ENCODE measurements around the gene PERM1. TPM values are rescaled to one million over a fixed set of nuclear protein-coding genes. Genes with fewer than 3 reads are reported as not detected.

Gene PERM1
- total and polyA plus RNA-seq, 9 of the 15 experiments (the other 6 are each of a cell fraction or from before 2014, with no cell fraction given), result not detected

GRCh38 chr1:939511-940106 is 42.3 kb downstream of the PERM1 start (continued):
- TF ChIP-seq ZNF644 (tag; IDR thresholded peaks at IDR 0.05; ENCODE audit: low read depth), result no peak
- TF ChIP-seq YY1 (IDR thresholded peaks at IDR 0.05; ENCODE audit: borderline replicate concordance in 1 of 3, control insufficient read depth in 1 of 3, extremely low read depth in 1 of 3, insufficient read depth in 3 of 3, insufficient read length in 1 of 3, insufficient replicate concordance in 2 of 3, low read depth in 1 of 3, low read length in 2 of 3), result peak in 2 of 3 experiments; percentile 4 to 9
- TF ChIP-seq CBFB (CRISPR knock-in tag; IDR thresholded peaks at IDR 0.05), result peak; percentile 51; the same call in 1 of the 2 replicates
- TF ChIP-seq ZBTB7A (IDR thresholded peaks at IDR 0.05; ENCODE audit: borderline replicate concordance, control insufficient read depth, low read depth, low read length), result no peak; the same call in 1 of the 2 replicates
- TF ChIP-seq ARHGAP35 (IDR thresholded peaks at IDR 0.05; ENCODE audit: partially characterized antibody), result no peak

GRCh38 chr1:938711-939489 is 43.0 kb downstream of the PERM1 start:
- H2AFZ ChIP-seq (ENCODE audit: low read depth, low read length), result peak overlapping the region; percentile 40
- POLR2A ChIA-PET, result interaction anchor here (0.5 to 1.7 kb wide), 12 partner anchors 7 to 50 kb away, joined by 3 to 7 read pairs (median 4); partner anchors contain the start of gene PLEKHN1
- intact Hi-C loops (cut with micrococcal nuclease) (no loop called here), in situ Hi-C loops (cut with MboI) (no loop called here)
- ATAC-seq, result peak; percentile 64
- 32% methylated on average over 28 of the region's 30 CpGs for WGBS (ENCODE audit: insufficient coverage, low coverage, missing lambda C conversion rate)
- no peak overlapping the region for H3K4me2 ChIP-seq (ENCODE audit: insufficient read depth, low read length)
- no TSS peak for BruUV-seq (replicated peaks)
- H3K9me1 ChIP-seq (ENCODE audit: control insufficient read depth, insufficient read depth, low read length), result no peaks in the 10 kb centered on the region
- CTCF ChIA-PET (ENCODE audit: low intra/inter-chr PET ratio), result interaction anchor here (0.7 to 1.5 kb wide), 3 partner anchors 33 to 50 kb away, joined by 3 to 12 read pairs (median 3); no protein-coding TSS in a partner anchor
- peak; percentile 65 for FAIRE-seq
- peak; percentile 69 to 82 (median 70) for DNase-seq (ENCODE audit: extremely low read depth in 1 of 4, low spot score in 3 of 4)
- peaks cover 28 to 89% of the 10 kb centered on the region in 2 experiments for H3K4me1 ChIP-seq (replicated peaks in 1 of 2; ENCODE audit: control insufficient read depth in 2 of 2, insufficient read depth in 2 of 2, low read length in 2 of 2)
- no peaks in the 10 kb centered on the region for H3K9me3 ChIP-seq (replicated peaks; ENCODE audit: control insufficient read depth, insufficient read depth, low read depth, low read length)
- H4K20me1 ChIP-seq (replicated peaks; ENCODE audit: control insufficient read depth, insufficient read depth, low read length), result peaks cover 20% of the 10 kb centered on the region; the same call in 1 of the 2 replicates
- H3K36me3 ChIP-seq (ENCODE audit: control insufficient read depth, insufficient read depth, low read length), result peaks cover 3% of the 10 kb centered on the region; the same call in 1 of the 3 replicates
- peaks cover 11 to 20% of the 10 kb centered on the region in 2 experiments; a peak in 4 of 5 replicates for H3K27me3 ChIP-seq (ENCODE audit: control insufficient read depth in 2 of 2, insufficient read depth in 2 of 2, low read length in 2 of 2)
- no peak overlapping the region for H3K27ac ChIP-seq (ENCODE audit: extremely low read depth, low read depth, low read length)
- peak overlapping the region in 1 of 2 experiments; percentile 65; a peak in 2 of 4 replicates for H3K9ac ChIP-seq (ENCODE audit: insufficient read depth in 1 of 2, low read depth in 2 of 2, low read length in 2 of 2)
- no peak overlapping the region for H3K4me3 ChIP-seq
- H3K79me2 ChIP-seq (ENCODE audit: control insufficient read depth, insufficient read depth, low read length), result no peaks in the 10 kb centered on the region
- TF ChIP-seq ZNF707 (CRISPR knock-in tag; conservative IDR thresholded peaks at IDR 0.05) (no peak), HCFC1 (IDR thresholded peaks at IDR 0.05; ENCODE audit: low read depth, low read length) (no peak), MYC (IDR thresholded peaks at IDR 0.05; ENCODE audit: low read depth, low read length) (no peak), MYC (CRISPR knock-in tag; IDR thresholded peaks at IDR 0.05; ENCODE audit: borderline replicate concordance, low read depth) (no peak), TARDBP (IDR thresholded peaks at IDR 0.05) (no peak), RBBP5 (IDR thresholded peaks at IDR 0.05; ENCODE audit: borderline replicate concordance, insufficient read depth, low read length, poor library complexity, severe bottlenecking) (no peak), PURB (CRISPR knock-in tag; IDR thresholded peaks at IDR 0.05; ENCODE audit: low read depth) (no peak), BRF2 (IDR thresholded peaks at IDR 0.05; ENCODE audit: borderline replicate concordance, insufficient read depth, insufficient read length) (no peak), MCM7 (IDR thresholded peaks at IDR 0.05) (no peak), MAFF (IDR thresholded peaks at IDR 0.05; ENCODE audit: low read length) (no peak), MNT (conservative IDR thresholded peaks at IDR 0.05) (no peak)

All from K562 (cell line).